ENCODE data around the gene MITF.
A peak's percentile ranks its signal among the peaks of the same experiment; 100 is the strongest.

Gene MITF

DNA sequence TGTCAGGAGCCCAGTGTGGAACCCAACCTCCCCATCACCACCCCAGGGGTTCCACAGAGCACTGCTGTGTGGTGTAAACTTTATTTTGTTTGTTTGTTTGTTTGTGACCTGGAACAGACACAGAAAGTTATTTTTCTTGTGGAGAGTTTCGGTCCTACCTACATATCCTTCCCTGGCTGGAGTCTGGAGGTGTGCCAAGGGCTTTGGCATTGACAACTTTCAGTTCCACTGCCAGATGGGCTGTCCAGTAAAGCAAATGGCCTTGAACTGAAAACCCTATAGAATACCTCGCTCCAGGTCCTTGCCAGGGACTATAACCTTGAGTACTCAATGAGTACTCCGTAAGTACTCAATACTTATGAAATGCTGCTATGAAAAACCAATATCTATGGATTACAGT lies 103.5 kb downstream of the MITF start:
- FAIRE-seq: no peak

DNA sequence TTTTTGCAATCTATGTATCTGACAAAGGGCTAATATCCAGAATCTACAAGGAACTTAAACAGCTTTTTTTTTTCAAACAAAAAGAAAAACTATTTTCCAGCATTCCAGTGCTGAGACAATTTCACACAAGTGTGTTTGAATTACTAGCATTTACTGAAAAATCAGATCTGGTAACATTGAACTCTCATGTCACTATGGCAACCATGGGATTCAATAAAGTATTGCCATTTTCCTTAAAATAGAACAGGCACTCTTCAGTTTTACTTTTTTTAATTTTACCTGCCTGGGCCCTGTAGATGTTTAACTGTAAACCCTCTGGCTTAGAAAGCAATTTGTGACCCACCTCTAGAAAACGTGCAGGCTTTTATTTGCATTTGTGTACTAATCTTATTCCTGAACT lies 105.4 kb downstream of the MITF start:
- no peak for FAIRE-seq

DNA sequence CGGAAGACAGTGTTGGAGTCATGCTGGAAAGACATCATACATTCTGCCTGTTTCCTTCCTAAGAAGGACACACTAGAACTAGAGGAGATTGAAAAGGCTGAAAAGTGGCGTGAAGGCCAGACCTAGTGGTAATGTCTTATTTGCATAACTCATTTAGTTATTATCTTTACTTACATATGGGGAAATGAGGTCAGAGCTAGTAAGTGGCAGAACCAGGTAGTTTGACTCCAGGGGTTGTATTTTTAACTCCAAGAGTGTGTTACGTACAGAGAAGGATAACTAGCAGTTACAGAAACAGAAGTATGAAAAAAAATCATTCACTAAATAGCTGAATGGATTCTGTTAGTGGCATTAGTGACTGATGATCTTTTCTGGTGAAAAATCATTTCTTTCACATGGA lies 108.0 kb downstream of the MITF start:
- no peak for FAIRE-seq

DNA sequence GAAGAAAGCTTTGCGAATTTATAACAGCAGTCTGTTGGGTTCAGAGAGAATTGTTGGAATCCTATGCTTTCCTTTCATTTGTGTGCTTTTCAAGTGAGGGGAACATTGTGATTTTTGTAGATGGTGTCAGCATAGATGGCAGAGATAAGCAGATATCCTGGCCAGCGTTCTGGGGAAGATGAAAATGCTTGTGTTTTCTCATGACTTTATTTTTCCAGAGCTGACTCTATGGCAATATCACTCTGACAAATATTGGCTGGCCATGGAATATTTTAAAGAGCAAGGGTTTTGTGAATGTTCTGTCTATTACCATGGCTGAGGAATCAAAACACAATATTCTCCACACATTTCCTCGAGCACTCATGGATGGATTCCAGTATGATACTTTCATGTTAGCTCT lies 108.8 kb downstream of the MITF start:
- no peak for FAIRE-seq

DNA sequence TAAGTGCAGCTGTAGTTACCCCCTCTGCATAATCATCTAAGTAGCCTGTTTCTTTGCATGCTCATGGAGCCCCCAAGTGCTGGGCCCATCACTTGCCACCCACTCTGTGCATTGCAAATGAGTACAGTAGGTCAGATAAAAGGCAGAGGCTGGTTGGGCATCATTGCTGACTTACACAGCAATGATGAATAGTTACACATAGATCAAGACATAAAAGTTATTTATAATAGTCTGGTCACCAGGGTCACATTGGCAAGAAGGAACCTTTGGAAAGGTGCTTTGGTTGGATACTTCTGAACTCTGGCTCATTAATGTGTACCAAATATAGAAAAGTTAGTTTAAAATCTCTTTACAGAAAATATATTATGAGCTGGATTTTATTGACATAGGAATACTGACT lies 111.6 kb downstream of the MITF start:
- FAIRE-seq: no peak

DNA sequence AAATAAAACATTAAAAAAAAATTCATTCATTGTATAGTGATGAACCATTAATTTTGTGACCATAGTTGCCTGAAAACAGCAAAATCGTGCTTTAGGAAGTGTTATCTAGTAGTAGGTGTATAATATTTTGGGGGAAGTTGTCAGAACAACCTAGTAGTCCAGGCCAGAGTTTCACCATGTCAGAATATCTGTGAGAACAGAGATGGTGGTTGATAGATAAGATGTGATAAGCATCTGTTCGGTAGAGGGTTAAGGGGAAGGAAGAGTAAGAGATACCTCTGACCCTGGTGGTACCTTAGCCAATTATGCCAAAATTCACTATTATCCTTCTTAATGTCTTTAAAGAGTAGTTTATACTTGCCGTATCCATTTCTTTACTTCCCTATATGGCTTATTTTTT lies 113.8 kb downstream of the MITF start:
- FAIRE-seq: no peak

DNA sequence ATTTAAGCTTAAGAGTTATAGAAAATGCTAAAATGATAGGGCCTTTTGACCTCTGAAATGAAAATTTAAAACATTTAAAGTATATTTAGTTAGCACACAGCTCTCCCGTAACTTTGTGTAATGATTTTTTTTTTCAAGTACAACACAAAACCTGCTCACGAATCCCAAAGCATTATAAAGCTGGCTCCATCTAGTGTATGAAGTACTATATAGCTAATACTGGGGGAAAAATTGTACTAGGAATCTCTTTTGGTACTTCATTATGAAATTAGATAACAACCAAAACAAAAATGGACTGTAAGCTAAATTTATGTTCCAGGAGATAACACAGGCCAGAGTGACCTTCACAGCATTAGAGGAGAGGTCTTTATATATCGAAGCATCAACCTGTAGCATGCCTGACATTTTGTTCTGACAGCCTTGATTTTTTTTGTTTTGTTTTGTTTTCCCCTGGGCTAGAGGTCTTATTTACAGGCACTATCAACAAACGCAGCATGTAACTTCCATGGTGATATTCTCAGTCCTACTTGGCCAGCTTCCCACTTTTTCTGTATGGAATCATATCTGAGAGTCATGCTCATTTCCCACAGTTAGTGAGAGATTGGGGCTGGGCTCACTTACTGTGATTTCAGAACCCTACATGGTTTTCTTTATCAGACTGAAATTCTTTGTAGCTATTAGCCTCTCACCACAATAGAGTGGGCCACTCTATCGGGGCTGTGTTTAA lies 116.3 kb downstream of the MITF start:
- peak; percentile 79 for FAIRE-seq

DNA sequence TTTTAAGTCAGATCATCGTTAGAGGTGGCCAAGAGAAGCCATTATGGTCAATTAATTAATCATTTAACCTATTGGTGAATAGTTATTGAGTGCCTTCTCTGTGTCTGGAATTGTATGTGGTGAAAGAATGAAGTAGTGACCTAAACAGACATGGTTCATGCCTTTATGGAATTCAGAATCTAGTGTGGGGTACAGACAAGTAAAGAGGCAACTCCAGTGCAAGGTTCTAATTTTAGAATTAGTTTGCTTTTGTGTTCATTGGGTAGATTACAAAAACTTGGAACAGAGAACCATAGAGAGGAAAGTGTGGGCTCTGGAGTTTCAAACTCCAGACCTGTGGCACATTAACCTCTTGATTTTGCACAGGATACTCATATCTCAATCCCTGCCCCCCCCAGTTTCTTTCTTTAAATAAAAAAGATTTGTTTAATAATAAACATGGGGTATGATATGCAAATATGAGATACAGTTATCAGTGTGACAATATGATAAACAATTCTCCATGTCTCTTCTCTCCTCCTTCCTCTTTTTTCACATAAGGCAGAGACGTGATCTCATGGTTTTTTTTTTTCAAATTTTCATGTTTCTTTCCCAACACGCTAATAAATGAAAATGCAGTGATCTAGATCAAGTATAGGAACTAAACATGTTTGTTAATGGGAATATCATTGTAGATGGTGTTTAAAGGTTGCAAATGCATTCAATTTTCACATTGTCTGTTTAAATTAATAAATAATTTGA lies 117.9 kb downstream of the MITF start:
- no peak for FAIRE-seq

DNA sequence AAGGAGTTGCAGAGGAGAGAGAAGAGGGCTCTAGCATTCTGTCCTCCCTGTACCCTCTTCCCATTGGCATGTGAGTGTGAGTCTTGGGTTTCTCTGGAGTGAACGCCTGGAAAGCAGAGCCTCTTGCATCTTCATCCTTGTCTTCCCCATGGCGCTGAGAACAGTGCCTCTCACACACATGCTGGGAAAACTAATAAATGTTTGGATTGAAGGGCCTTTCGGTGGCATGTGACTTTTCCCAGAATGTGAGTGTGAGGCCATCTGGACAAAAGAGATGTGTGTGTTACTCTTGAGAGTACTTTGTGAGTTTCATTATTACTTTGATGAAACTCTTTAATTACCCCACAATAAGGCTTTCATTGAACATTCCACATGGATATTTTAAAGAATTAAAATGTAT lies 122.3 kb downstream of the MITF start:
- FAIRE-seq: no peak

DNA sequence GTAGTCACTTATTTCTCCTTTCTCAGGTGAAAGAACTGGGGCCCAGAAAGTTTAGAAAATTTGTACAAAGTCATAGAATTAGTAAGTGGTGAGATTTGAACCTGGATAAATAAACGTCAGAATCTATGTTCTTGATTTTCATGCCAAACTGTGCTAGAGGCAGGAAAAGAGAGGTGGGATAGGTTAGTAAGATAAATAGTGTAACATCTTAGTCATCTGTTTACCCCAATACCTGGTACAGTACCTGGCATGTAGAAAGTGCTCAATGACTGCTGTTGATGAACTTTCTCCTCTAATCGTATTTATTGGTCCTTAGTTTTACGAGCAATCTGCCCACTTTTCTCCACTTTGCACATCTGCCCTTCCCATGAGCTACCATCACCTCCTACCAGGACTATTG lies 124.9 kb downstream of the MITF start:
- no peak for FAIRE-seq

DNA sequence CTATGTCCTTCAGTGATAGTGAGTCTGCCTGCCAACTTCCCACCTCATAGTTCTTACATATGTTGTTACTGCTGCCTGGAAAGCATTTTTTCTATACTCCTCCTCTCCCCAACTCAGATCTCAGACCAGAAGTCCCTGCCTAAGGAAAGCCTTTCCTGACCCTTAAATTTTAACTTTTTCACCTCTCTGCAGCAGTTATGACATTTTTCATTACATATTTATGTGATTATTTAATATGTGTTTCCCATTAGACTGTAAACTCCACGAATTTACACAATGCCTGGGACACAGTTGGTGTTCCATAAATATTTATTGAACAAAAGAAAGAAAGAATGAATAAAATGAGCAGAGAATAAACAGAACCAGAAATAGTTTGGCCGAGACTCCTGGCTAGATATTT lies 125.5 kb downstream of the MITF start:
- FAIRE-seq: no peak

DNA sequence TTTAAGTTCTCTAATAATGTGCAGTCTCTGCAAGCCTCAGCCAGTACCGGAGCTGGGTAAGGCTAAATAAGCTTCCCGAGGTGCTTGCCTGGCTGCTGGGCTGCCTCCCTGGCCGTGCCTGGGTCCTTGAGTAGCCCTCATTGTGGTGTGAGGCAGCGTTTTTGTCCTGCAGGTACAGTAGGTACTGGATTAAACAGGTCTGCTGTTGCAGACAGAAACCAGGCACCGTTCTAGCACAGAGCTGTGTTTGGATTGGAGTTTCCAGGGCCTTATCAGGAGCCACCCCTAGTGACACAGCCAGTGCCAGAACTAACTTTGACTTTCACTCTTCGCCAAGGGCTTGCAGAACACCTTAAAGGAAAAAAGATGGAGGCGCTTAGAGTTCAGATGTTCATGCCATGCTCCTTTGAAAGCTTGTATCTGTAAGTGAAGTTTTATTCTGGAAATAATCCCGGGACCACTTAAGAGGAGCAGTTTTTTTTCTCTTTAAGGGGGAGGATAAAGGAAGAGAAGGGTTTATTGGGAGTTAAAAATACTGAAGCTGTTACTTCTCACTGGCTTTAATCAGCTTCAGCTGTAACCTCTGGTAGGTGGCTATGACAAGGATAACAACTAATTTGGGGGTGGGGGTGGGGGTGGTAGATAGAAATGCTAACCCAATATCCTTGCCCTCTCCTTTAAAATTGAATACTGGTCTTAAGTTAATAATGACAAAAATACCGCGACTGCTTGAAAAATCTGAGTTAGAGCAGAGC lies 126.8 kb downstream of the MITF start:
- no peak for FAIRE-seq

DNA sequence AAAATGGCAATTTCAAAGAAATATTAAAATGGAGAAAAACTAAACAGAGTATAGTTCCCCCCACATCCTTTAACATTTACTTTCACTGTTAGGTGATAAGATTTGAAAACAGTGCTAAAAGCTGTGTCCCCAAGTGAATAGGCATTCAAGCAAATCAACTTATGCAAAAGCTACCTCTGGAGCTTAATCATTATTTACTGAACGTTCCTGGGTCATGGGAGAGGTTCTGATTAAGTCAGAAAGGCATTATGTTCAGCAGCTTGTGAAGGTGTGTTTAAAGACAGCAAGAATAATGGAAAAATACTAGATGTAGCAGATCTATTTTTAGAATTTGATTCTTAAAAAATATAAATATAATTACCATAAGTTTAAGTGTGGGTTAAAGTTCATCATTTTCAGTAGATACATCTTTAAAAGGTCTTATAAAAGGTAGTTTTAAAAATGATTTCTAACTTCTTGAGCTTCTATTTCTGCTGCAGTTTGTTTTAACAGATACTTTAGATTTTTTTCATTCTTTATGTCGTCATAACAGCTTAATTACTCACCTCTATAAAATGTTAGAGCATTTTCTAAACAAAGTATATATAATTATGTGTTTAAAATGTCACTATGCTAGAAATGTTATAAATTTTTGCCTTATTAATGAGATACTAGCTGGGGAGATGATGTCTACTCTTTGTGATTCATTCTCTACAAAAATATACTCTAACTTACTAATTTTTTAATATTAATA lies 127.9 kb downstream of the MITF start:
- FAIRE-seq: no peak

DNA sequence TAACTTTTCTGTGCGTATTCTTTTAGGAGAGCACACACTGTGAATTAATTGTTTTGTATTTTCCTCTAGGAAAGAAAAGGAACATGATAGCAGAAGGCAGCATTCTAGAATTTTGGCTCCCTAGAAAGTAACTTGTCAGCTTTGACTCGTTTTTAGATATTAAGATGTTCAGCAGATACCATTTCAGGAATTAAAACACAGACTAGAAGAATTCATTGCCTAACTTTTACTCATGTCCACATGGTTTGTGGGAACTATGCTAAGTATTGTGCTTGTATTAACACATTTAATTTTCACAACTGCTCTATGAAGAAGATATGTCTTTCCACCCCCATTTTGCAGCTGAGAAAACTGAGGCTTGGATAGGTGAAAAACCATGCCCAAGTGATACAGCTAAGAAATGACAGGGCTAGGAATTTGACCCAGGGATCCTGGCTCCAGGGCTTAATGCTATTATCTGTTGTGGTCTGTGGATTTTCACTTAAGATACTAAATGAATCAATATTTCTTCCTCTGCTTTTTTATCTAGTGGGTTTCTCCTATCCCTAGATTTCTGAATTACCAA lies 128.8 kb downstream of the MITF start:
- FAIRE-seq: no peak

DNA sequence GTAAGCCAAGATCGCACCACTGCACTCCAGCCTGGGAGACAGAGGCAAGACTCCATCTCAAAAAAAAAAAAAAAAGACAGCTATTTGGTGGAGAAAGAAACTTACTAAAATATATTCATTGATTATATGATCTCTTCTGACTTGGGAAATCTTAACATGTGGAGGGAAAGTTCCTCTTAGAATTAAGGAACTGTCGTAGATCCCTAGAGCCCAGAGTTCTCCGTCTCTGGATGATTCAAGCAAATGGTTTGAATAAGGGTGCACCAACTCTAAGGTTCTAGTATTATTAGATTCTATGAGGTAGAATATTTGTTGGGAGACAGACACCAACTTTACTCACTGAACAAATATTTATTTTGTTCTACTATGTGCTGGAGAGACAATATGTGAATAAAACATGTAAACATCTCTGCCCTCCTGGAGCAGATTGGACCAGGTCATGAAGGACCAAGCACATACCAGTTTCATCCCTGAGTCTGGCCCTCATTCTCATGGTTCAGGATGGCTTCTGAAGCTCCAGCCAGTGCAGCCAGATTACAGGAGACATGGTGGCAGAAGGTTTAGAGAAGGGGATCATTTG lies 129.7 kb downstream of the MITF start:
- FAIRE-seq: no peak

DNA sequence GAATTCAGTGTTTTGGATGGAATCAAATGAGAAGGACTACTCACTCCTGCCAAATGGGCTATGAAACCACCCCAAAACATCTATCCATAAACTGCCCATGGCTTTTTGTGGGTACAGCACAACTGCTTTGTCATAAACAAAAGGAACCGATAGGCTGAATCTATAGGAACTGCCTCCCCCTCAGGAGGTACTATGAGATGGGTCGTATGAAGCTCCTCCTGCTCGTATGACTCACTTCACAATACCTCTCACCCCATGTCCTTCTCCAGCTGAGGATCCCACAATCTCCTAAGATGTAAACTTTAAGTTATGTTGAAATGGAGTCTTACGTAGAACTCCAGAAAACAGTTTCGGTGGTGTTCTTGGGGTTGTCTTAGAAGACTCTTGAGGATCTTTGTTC lies 130.4 kb downstream of the MITF start:
- FAIRE-seq: no peak

DNA sequence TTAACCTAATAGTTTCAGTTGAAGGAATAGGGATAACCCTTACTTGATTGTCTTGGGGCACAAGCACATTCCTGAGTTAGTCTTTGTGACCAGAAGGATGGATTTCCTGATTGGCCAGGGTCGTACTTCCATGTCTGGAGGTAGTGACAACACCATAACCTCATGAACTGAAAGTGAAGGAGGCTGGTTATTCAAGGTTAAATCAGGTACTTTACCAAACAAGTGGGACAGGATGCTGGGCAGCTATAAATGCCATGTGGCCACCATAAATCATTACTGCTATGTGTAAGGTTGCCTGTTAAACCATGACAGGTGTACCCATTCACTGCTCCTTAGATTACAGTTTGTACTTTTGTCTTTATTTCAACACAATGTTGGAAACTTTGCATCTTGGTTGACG lies 132.0 kb downstream of the MITF start:
- FAIRE-seq: no peak

DNA sequence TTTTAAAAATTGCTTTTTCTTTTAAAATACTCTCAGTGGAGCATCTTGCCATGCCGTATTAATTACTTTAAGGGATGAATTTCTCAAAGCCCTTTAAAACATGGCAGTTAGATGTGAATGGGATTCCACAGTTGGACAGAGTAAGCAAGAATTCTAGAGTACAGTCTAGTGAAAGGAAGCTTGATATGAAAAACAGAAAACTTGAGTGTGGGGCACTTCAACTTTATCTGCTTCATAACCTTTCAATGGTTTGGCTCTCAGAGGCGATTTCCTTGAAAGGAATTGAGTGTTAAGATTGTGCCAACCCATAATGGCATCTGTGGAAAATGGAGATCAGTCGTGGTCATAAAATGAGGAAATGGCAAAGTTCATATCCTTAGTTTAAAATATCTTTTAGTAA lies 132.6 kb downstream of the MITF start:
- FAIRE-seq: no peak

DNA sequence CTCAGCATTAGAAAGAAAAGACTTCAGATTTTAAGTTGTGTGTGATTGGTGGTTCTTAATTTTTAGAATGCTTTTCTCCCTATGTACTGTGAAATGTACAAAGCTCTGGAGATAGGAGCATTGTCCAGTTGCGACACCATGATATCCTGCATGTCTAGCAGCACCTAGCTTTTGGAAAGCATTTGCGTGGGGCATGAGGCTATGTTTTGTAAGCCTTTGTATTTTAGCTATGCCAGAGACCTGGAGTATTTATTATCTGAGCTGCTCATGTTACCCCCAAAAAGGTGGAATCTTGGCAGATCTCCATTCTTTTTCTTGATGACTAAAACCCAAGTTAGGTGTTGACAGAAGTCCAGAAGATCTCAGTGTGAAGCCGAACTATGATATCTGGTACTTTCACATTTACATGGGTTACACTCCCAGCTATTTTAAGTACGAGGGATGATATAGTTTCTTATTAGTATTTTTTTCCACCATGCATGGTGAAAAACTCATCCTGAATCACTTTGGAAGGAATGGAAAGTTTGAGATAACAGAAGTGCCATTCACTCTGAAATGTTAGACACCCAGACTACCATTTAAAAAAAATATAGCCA lies 133.6 kb downstream of the MITF start:
- no peak for FAIRE-seq

DNA sequence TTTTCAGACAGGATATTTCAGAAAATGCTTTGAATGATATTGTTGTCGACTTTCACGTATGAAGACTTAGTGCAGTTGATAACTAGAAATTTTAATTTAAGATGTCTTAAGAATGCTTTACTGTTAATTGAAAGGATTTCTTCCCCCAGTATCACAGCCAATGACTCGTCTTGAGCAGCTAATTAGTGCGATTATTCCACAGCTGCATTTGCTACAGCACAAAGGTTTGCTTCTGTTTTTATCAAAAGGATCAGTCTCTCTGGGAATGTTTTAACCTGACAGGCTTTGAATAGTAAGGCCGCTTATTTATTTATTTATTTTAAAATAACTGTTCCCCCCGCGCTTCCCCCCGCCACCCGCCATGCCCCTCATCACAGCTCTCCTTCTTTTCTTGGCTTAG lies 136.8 kb downstream of the MITF start:
- FAIRE-seq: no peak

DNA sequence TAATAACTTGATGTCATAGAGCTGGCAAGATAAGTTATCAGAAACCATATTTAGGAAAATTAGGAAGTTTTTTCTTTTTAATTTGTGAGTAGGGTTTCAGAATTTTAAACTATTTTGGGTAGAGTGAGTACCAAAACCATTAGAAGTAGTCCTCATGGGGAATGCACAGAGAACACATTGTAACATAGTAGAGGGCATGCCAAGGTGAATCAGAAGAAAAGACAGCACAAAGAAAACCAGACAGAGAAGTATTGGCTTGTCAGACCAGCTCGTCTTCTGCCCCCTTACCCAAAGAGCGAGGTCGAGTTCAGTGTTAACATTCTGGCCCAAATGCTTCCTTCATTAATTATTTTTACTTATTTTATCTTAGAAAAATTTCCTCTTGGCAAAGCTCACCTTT lies 139.0 kb downstream of the MITF start:
- FAIRE-seq: no peak

DNA sequence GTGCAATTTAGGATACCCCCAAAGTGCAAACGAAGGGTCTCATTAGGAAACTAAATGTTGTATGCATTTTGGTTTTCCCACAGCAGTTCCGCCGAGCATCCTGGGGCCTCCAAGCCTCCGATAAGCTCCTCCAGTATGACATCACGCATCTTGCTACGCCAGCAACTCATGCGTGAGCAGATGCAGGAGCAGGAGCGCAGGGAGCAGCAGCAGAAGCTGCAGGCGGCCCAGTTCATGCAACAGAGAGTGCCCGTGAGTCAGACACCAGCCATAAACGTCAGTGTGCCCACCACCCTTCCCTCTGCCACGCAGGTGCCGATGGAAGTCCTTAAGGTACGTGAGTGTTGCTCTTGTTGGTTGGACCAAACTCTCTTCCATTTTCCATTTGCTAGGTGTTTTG lies 139.8 kb downstream of the MITF start:
- no peak for FAIRE-seq

All from A204.1 (cell line).